Stimulated activated naive CD4-positive, alpha-beta T cell (primary cell): ENCODE data around the gene DZANK1.
"Not testable (repeated sequence)": the region's sequence is repeated elsewhere in the genome, so short reads cannot be mapped to it uniquely, and the experiment has no call there.

Experiments
- DNase-seq, 6 experiments: peaks; one replicate each; lab custom pipeline; 2025; lab: John Stamatoyannopoulos, UW

DZANK1 gene

DNA sequence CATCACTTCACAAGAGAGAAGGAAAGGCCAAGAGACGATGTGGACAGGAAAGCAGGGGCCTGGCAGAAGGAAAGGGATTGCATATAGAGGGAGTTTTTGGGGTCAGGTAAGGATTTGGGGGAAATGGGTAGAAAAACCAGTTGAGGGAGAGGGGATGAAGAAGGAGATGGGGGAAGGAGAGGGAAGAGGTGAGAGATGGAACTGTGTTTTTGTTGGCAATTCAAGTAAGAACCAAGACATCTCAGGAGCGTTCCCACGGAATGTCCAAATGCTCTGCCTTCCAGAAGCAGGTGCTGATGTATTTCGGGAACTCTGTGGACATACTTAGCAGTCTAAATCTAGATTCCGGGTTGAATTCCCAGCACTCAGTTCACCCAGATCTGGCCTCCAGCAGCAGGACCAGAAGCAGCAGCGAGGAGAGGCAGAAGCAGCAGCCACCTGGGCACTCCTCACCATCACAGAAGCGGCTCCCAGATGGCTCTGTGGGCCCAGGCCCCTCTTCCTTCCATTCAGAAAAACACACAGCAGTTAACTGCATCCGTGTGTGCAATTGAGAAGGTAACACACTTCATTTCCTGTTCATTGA, 88.8 kb downstream of the DZANK1 start:
- DNase-seq = no peak

DNA sequence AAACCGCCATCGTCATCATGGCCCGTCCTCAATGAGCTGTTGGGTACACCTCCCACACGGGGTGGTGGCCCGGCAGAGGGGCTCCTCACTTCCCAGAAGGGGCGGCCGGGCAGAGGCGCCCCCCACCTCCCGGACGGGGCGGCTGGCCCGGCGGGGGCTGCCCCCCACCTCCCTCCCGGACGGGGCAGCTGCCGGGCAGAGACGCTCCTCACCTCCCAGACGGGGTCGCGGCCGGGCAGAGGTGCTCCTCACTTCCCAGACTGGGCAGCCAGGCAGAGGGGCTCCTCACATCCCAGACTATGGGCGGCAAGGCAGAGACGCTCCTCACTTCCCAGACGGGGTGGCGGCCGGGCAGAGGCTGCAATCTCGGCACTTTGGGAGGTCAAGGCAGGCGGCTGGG, 91.3 kb downstream of the DZANK1 start:
- not testable (repeated sequence) for DNase-seq

DNA sequence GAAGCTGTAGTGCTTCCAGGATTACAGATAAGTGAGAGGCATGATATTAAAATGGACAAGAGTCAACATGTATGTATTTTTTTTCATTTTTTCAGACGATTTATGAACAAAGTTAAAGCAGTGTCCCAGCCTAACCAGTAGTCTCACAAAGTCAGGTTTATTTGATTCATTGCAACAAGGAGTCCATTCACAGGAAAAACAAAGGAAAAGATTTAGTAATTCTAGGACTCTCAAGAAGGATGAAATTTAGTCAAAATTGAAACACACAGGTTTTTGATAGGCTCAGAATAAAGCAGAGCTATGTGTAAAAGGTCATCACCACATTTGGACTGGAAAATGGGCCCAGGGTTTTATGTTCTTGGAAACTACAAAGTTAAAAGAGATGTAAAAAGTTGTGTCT, 94.5 kb downstream of the DZANK1 start:
- DNase-seq = no peak

DNA sequence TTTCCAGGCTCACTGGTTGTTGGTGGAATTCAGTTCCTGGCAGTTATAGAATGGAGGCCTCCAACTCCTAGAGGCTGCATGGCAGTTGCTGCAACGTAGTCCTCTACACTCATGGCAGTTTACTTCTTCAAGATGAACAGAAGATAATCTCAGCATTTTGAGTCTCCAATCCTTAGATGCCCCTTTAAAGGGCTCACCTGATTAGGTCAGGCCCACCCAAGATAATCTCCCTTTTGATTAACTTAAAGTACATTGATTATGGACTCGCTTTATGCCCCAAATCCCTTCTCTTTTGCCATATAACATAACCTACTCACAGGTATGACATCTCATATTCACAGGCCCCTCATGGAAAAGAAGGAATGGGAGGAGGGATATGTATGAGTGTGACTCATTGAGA, 102.1 kb downstream of the DZANK1 start:
- no peak for DNase-seq

DNA sequence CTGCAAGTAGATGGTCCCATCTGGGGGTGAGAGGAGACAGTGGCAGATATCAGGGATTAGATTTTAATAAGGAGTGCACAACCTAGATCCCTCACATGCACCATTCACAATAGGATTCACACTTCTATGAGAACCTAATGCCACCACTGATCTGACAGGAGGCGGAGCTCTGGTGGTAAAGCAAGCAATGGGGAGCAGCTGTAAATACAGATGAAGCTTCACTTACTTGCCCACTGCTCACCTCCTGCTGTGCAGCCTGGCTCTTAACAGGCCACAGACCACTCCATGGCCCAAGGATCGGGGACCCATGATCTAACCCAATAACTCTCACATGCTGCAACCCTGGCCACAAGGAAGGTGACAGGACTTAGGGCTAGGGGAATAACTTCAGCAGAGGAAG, 103.1 kb downstream of the DZANK1 start:
- DNase-seq = no peak

DNA sequence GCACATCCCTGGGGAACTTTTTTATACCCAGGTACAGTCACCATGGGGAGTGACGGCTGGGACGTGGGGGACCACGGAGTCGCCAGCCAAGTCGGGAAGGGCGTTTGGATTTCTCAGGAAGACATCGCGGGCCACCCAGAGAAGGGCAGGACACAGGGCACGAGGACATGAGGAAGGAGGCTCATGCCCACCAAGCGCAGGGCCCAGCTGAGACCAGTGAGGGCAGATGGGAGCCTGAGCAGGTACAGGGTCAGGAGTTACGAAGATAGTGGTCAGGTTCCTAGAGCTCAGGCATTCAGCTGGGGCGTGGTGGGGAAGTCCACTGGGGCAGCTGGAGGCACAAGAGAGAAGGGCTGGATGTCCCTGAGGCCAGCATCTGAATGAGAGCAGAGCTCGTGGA, 103.9 kb downstream of the DZANK1 start:
- DNase-seq = no peak

DNA sequence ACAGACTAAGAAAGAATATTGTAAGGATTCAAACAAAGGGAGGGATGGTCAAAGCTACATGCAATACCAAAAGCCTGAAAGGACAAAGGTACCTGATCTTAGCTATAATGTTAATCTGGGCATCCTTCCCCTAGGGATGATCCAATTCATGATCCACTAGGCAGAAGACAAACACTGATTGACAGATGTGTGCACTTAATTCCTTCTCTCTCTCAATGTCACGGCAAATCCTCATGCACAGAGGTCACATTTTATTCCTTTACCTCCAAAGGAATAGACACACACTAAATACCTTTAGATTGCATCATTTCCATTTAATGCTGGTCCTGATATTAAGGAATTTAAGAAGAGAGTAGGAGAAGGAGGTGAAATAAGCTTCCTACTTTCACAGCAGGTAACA, 105.2 kb downstream of the DZANK1 start:
- no peak for DNase-seq

DNA sequence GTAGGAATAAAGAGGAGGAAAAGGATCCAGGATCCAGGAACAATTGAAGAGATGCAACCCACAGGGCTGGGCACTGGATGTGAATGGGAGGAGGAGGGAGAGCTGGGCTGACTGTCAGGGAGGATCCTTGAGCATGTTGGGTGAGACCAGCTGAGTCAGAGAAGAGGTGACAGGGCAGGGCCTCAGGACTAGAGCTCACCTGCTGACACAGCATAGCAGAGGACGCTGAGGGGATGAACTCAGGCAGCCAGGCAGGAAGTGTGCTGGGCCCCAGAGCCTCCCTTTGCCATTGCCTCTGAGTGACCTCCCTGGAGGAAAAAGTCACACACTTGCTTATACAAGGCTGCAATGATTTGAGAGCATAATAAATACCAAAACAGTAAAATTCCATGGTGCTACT, 106.2 kb downstream of the DZANK1 start:
- no peak for DNase-seq

DNA sequence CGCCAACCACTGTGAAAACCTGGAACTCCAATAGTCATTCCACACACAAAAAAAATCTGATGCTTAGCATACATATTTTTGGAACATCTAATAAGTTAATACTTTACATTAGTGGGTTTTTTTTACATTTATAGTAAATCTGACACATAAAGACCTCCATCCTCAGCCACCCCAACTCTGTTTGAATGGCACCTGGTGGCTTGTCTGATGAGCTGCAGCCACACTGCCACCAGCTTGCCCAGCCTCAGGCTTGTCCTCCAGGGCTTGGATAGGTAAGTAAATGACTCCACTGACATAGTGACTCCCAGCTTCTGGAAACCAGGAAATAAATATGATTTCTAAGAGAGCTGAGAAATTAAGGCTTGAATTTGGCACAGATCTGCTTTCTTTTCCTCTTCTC, 107.0 kb downstream of the DZANK1 start:
- DNase-seq = no peak

DNA sequence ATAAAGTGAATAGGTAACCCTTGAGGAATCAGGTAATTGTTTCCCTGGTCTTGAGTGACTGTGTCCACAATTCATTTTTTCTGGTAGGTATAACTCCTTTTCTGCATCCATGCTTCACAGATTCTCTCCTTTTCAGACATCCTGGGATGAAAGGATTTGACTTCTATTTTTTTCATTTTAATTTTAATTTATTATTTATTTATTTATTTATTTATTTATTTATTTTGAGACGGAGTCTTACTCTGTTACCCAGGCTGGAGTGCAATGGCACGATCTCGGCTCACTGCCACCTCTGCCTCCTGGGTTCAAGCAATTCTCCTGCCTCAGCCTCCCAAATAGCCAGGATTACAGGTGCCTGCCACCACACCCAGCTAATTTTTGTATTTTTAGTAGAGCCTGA, 117.1 kb downstream of the DZANK1 start:
- not testable (repeated sequence) for DNase-seq
